K562 (cell line): ENCODE results near the gene SDC1.

ENCODE experiments used
- POLR2AphosphoS5 ChIP-seq: IDR thresholded peaks from 2 replicates; pipeline ENCODE4 v1.6.1; 2011; ENCODE audit warnings: mild to moderate bottlenecking, low read depth, low read length, moderate library complexity; ENCODE audit not compliant: control insufficient read depth, insufficient read depth
- TF ChIP-seq, protein P1 (sequence below), 3 experiments: IDR thresholded peaks in 2 of 3; conservative IDR thresholded peaks in 1 of 3; 2 replicates each; pipeline ENCODE4 v1.5.1; 2011 to 2012; ENCODE audit warnings: low read length in 3 of 3, mild to moderate bottlenecking in 3 of 3, control low read depth in 2 of 3, improper control_type of control experiment in 1 of 3, inconsistent platforms in 1 of 3, low read depth in 1 of 3, mixed read lengths in 1 of 3, moderate library complexity in 1 of 3; ENCODE audit not compliant: insufficient read depth in 2 of 3

- TF ChIP-seq, protein P1, sequence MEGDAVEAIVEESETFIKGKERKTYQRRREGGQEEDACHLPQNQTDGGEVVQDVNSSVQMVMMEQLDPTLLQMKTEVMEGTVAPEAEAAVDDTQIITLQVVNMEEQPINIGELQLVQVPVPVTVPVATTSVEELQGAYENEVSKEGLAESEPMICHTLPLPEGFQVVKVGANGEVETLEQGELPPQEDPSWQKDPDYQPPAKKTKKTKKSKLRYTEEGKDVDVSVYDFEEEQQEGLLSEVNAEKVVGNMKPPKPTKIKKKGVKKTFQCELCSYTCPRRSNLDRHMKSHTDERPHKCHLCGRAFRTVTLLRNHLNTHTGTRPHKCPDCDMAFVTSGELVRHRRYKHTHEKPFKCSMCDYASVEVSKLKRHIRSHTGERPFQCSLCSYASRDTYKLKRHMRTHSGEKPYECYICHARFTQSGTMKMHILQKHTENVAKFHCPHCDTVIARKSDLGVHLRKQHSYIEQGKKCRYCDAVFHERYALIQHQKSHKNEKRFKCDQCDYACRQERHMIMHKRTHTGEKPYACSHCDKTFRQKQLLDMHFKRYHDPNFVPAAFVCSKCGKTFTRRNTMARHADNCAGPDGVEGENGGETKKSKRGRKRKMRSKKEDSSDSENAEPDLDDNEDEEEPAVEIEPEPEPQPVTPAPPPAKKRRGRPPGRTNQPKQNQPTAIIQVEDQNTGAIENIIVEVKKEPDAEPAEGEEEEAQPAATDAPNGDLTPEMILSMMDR (IDR thresholded peaks at IDR 0.05 in 2 of 3, conservative IDR thresholded peaks at IDR 0.05 in 1 of 3; ENCODE audit: insufficient read depth in 2 of 3, low read depth in 1 of 3, low read length in 3 of 3), result no peak
- no peak for TF ChIP-seq POLR2AphosphoS5
Observed at GRCh38 chr2:20194097-20195015, 30.6 kb downstream of the SDC1 start.
